GM18517 (cell line): ENCODE data around the gene AUTS2.

ENCODE experiments used
- ATAC-seq: cut with Tn5 transposase; IDR thresholded peaks from one replicate; pipeline ENCODE4 v1.9.1; 2021; ENCODE audit warnings: mild to moderate bottlenecking, moderate library complexity; ENCODE audit not compliant: unreplicated experiment

AUTS2 gene

DNA sequence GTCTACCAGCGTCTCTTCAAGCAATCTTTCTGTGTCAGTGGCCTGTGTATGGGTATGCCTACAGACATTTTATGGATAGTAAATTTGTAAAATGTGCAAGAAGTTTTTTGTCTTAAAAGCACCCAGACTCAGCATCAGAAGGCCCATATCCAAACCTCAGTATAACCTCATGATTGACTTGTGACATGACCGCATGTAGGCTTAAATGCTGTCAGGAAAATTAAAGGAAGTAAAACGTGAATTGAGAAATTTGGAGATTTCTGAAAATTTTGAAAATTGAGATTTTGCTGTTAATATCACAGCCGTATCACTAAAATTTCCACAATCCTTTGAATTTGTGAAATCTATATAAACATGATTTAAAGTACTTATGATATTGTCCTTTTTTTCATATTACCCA, 410.2 kb downstream of the AUTS2 start:
- ATAC-seq = no peak

DNA sequence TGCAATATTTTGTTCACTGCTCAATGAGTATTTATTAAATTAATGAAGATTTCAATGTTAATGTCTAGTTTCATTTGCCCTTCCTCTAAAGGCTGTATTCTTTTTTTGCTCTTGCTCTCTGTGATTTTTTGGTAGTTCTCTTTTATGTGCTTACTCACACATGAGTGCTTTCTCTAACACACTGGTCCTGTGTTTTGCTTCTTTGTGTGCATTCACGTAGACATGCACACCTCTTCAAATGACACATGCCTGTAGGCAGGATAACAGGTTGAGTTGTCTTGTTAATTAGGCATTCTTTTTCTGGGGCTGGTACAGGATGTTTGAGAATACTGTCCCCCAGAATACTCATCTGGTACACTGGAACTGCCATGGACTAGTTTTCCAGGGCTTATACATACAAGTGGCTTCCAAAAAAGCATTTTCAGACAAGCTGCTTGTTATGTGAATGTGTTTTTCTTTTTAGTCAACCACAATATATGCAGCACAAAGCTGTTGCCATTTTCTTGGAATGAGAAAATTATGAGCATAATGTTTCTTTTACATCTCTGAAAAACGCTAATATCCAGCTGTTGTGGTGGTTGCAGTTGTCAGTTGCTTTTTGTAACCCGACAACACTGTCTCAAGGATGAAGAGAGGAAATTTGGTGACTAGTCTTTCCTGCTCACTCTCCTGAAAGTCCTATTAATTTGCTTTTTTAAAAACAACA, 416.4 kb downstream of the AUTS2 start:
- ATAC-seq = no peak

DNA sequence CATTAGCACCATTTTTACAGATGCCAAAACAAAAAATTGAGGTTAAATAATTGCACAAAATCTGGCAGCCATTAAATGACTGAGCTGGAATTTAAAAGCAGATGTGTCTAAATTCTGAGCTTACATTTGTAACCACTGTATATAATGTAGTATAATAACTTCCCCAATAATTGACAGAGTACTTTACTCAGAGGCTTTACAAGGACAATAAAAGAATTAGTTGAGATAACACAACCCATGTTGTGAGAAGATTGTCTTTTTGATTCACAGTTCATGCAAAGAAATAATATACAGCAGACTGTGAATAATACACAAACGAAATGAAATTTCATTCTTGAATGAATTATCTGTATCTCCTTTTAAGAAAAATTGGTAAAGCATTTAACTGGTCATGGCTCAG, 417.1 kb downstream of the AUTS2 start:
- ATAC-seq = no peak

DNA sequence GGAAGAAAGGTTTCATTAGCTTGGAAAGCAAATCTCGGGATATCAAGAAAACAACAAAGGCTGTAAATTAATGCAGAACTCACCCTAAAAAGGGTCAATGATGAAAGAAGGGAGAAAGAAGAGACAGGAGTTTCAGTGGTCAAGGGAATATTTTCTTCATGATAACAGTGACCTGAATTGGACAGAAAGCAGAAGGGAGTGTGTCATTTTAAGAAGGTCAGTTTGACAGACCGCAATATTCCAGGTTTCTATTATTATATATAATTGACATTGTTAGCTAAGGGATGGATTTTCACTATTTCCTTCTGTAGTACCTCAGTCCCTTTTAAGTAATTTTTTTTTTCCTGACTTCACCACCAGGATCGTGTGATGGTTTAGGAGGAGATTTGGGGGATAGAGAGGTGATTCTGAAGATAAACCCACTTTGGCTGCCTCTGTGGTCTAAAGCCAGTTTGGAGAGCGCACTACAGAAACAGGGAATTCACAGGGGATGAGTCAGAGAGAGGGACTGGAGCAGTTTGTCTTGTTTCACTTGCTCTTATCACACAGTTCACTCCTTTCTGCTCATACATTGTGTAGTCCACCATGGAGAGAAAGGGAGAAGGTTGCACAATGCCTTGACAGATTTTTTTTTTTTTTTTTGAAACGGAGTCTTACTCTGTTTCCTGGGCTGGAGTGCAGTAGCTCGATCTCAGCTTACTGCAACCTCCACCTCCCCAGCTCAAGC, 417.9 kb downstream of the AUTS2 start:
- ATAC-seq = no peak

DNA sequence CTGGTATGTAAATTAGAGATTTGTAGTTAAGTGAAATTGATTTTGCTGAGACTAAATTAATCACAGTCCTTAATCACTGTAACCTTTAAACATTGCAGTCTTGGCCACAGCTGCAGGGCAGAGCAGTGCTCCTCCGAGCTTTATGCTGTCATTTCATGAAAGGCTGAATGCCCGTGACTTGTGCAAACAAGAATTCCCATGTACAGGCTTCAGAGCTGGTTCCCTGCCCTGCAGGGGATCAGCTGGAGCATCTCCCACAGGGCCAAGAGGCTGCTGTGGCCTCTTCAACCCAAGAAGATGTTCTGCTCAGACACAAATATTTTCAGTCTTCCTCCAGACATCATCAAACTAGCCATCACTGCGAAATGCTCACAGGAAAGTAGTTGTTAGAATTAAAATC, 419.1 kb downstream of the AUTS2 start:
- ATAC-seq = no peak

DNA sequence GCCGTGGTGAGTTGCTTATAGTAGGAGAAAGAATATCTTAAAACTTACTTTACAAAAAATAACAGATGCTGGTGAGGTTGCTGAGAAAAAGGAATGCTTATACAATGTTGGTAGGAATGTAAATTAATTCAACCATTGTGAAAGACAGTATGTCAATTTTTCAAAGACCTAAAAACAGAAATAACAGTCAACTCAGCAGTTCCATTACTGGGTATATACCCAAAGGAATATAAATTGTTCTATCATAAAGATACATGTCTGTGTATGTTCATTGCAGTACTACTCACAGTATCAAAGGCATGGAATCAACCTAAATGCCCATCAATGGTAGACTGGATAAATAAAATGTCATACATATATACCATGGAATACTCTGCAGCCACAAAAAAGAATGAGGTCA, 420.4 kb downstream of the AUTS2 start:
- no peak for ATAC-seq

DNA sequence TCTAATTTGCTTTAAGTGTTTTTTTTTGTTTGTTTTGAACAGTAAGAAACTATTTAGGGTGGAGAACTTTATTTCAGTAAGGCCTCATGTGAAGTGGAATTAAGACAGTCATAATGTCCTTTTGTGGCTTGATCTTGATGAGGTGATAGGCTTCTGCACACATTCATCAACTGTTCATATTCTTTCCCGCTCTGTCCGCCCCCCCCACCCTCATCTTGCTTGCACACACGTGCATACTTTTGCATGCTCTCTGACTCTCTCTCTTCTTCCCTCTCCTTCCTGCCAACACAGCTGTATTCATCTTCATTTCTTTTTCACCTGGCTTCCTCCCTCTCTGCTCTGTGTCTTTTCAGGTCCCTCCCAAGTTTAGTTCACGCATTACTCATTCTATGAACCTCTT, 429.6 kb downstream of the AUTS2 start:
- ATAC-seq = no peak

DNA sequence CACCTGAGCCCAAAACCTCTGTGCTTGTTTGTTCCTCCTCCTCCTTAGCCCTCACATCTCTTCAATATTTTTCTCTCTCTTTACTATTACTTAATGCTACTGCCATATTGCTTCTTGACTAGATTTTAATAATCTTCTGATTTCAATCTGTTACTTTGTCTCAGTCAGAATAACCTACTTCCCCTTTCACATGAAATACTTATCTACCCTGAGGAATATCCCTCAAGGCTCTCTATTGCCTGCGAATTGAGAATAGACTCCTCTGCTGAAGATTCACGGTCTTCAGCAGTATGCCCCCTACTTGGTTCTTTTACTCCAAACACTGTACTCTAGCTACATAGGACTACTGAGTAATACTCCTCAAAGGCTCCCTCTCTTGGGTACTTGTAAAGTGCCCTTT, 430.3 kb downstream of the AUTS2 start:
- no peak for ATAC-seq

DNA sequence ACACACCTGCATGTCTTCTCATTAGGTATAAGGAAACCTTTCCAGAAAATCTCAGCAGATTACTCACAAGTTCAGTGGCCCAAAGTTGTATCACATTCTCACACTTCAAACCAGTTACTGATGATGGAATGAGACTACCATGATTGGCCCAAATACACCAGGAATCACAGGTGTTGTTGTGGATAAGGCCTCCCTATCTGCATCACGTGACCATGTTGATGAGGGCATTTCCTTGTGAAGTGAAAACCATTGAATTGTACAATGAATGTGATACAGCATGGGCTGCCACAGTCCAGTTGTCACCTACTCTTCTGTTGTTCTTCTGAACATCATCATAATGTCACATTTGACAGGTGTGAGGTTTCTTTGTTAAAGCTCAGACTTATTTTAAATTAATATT, 431.7 kb downstream of the AUTS2 start:
- ATAC-seq = no peak

DNA sequence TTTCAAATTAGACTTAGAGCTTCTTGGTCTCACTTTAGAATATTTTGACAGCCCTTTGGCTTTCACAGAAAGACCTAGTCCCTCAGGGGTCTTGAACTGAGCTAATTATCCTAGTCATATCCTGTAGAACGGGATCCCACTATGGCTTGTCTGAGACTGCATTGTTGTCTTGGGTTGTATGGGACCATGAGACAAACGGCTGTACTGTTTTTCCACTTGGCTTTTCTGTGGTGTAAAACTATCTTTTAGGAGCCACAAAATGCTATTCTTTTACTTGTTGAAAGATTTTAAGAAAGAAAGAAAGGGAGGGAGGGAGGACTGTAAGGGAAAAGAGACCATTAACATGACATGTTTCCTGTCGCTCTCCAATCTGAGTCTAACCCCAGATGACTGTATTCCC, 432.5 kb downstream of the AUTS2 start:
- ATAC-seq = no peak

DNA sequence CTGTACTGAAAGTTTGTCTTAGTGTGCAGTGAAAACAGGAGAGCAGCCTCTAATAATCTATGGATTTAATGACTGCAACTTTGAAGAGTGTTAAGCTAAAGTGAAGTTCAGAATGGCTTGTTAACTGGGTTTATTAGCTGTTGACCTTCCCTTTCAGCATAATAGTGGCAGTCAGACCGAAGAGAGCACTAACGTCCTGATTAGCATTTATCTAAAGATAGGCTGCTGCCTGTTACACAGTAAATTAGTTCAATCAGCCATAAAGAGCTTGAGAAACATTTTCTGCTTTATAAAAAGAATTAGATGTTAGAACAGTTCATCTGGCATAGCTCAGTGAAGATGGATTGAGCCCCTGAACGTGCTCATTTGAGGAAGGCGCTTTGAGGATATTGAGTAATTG, 433.0 kb downstream of the AUTS2 start:
- no peak for ATAC-seq

DNA sequence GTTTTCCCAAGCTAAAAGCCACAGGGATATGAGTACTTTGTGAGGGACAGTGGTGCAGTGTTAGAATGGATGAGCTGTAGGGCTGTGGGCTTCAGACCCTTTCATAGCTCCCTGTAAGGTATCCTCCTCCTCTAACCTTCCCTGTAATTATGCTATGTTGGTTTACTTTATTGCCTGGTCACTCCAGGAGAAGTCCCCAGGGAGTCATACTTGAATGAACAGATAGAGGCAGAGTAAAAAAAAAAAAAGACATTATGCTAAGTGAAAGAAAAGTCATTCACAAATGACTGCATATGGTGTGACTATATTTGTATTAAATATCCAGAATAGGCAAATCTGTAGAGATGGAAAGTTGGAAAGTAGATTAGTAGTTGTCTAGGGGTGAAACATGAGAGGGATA, 434.4 kb downstream of the AUTS2 start:
- ATAC-seq = no peak

DNA sequence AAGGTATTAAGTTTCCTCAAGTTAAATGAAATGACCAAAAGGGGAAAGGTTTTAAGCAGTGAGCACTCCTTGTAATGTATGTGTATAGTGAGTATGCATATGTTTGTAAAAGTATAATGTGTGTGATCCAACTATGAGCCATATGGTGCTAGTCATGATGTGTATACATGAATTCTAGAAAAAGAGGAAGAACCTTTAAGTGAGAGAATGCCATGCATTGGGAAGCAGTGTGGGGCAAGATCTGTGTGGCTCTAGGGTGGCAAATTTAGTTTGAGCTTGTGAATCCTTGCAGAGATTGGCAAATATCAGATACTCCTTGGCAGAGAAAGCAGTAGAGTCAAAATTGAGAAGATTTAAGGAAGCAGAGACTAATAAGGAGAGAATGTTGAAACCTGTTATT, 435.0 kb downstream of the AUTS2 start:
- no peak for ATAC-seq

DNA sequence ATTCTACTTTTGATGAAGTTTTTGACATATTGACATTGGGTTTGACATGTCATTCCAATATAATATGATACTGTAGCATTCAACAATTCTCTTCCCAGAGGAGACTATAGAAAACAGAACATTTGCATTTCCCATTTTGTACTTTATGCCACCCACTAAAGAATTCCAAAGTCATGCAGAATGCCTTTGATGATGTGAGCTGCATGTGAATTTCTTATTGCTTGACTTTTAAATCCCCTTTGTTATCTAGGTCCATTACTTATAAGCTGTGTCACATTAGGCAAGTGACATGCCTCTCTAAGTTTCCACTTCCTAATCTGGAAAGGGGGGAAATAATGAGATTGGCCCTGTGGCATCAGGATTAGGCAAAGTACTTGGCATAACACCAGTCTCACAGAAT, 436.7 kb downstream of the AUTS2 start:
- no peak for ATAC-seq

DNA sequence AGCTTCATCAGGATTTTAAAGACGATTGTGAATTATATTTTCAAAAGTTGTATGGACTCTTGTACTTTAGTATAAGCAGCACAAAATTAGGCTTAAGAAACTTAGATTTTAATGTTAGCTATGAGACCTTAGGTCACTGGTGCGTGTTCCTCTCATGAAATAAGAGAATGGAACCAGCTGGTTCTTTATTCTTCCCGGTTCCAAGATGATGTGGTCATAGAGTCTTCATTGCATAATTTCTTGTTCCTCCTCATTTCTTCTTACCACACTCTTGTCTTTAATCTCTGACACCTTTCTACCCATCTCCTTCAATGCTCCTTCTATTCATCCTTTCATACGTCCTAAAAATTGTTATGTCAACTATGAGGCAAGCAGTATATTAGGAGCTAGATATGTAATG, 437.2 kb downstream of the AUTS2 start:
- no peak for ATAC-seq

DNA sequence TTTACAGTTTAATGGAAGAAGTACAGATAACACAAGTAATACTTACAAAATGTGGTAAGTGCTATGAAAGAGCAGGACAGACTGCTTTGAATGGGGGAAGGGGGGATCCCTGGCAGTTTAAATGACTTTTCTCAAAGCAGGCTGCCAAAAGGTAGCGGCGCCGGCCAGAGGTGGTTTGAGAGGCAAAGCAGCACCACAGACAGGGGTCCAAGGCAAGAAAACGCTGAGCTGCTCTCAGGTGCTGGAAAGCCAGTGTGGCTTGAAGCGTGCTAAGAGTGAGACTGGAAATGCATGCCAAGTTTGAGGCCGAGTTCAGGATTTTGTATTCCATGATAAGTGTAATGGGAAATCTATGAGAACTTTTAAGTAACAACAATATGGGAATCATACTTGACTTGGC, 437.7 kb downstream of the AUTS2 start:
- no peak for ATAC-seq

DNA sequence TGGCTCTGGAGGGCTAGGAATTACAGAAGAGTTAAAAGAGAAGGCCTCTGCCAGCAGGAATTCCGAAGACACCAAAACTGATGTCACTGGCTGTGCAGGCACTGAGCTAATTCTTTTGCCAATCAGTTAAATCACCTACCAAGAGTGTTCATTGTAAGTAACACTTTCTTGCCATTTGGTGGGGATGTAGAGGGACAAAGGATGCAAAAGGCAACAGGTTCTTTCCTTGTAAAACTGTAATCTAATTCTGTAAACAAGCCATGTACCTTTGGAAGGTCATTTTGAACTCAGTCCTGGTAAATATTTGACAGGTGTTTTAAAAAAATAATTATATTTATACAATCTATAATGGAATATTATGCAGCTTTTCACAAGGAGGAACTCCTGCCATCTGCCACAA, 438.4 kb downstream of the AUTS2 start:
- no peak for ATAC-seq

DNA sequence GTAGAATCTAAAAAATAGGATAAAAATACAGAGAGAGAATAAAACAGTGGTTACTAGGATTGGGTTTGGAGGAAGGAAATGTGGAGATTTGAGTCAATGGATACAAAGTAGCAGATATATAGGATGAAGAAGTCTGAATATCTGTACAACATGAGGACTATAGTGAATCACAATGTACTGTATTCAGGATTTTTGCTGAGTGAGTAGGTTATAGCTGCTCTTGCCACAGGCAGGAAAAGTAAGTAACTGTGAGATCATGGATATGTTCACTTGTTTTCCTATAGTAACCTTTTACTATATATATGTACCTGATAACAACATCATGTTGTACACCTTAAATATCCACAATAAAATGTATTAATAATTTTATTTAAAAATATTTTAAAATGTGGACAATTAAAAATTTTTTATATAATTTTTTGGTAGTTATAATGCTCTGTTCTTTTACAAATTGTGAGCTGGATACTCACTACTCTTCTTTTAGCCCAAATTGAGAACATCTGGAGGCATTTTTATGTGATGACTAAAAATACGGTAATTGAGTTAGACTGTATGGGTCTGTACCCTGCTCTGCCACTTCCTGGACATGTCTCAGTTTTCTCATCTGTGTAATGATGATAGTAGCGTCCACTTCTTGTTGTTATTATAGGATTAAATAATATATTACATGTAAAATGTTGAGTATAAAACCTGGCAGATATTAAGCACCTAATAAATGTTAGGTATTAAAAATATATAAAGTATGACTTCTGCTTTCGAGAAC, 439.1 kb downstream of the AUTS2 start:
- ATAC-seq = no peak

DNA sequence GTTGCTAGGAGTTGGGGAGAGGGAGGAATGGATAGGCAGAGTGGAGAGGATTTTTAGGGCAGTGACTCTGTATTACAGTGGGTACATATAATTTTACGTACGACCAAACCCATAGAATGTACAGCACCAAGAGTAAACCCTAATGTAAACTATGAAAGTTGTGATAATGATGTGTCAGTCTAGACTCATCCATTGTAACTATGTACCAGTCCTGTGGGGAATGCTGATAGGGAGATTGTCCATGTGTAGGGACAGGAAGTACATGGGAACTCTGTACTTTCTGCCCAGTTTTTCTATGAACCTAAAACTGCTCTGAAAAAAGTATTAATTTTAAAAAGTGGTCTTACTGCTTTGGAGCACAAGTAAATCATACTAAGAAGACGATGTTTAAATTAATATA, 441.8 kb downstream of the AUTS2 start:
- ATAC-seq = no peak

DNA sequence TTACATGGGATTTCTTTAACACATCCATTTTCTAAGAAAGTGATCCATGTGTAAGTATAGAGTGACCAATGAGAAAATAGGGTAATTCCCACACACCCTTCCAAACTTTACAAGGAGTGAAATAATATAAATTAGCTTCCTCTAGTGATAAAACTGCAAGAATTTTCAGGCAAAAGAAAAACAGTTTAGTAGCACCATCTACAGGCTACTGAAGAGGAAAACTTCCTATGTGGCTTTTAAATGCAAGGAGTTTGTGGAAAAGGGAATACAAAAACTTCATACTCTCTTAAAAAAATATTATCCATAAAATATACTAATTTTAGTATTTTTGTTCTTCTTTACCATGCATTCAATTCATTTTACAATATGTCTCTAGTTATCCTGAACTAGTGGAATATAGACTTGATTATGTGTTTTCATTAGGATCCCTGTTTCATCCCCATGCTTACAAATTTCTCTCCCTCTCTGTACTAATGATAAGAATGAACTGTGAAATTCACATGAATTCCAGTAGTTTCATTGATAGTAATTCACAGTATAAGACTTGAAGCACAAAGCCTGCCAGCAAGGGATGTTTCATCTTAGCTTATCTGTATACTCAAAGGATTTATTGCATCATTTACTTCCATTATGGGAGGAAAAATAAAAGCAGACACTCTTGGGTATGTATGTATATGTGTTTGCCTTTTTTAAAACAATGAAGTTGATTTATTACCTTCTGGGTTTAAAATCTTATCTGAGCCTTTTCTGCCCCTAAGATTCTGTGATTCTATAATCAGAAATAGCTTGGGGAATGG, 442.9 kb downstream of the AUTS2 start:
- ATAC-seq = no peak

DNA sequence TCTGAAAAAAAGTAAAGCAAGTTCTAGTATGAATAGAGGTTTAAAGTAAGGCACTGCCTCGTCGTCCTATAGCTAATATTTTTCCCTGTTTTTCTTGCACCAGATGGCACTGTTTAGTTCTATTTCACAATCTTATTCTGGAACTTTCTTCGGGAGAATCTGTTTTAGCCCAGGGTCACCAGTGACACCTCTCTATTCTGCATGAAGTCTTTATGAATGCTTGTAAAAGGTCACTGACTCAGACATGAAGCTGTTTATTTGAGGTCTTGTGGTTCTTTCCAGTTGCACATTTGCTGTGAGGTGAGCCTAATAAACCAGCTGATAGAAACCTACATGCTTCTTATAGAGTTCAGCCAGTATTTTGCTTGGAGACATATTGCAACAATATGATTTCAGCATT, 444.3 kb downstream of the AUTS2 start:
- ATAC-seq = no peak
